ENCODE measurements around the gene SLC6A8. TPM values are rescaled to one million over a fixed set of nuclear protein-coding genes. Genes with fewer than 3 reads are reported as not detected.

SLC6A8 gene
- total and polyA plus RNA-seq, 5 donors from 2014 or later: 0.08 to 3.4 (median 0.28) TPM

DNA sequence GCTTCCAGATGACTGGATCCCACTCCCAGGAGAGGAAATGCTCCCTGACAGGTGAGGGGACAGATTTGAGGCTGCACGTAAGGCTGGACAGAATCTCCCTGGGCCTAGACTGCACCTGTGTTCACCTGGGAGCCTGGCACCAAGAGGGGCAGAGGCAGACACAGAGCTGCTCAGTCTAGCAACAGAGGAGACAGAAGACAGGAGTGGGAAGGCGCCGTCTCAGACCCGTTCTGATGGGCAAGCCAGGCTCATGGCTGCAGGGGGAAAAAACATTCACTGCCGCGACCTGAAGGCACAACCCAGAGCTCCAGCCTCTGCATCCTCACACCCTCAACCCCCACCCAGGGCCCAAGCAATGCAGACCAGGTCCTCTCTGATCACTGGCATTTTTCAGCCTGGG is 19.7 kb downstream of the SLC6A8 start:
- no peak for ATAC-seq (ENCODE audit: low read depth in 2 of 2)
- peaks cover 17% of the 10 kb centered on the region for H3K36me3 ChIP-seq (ENCODE audit: control insufficient read depth, insufficient read depth, low read length)

GRCh38 chrX:153708415-153708814 is 20.7 kb downstream of the SLC6A8 start:
- H3K36me3 Mint-ChIP-seq: no peaks in the 10 kb centered on the region
- peaks cover 0 to 11% (median 3%) of the 10 kb centered on the region in 4 donors for H3K4me1 Mint-ChIP-seq
- no peak overlapping the region for H3K4me3 ChIP-seq (ENCODE audit: low read depth, low read length)
- H3K9me3 Mint-ChIP-seq: no peaks in the 10 kb centered on the region
- H3K27me3 Mint-ChIP-seq: no peaks in the 10 kb centered on the region
- H3K27ac ChIP-seq (ENCODE audit: insufficient read depth, low read length, poor library complexity, severe bottlenecking): no peak overlapping the region
- H3K4me1 ChIP-seq (ENCODE audit: control insufficient read depth, insufficient read depth, low read length, poor library complexity, severe bottlenecking): no peaks in the 10 kb centered on the region
- H3K9me3 ChIP-seq (ENCODE audit: control insufficient read depth in 2 of 2, low read length in 2 of 2): no peaks in the 10 kb centered on the region
- H3K27ac Mint-ChIP-seq: peak overlapping the region in 1 of 3 donors; percentile 26
- DNase-seq (peak in 1 of 3 donors; percentile 50), ATAC-seq (ENCODE audit: low read depth in 2 of 2) (peak in 1 of 2 donors; percentile 42)
- H3K36me3 ChIP-seq (ENCODE audit: control insufficient read depth, insufficient read depth, low read length): peaks cover 17% of the 10 kb centered on the region
- H3K27me3 ChIP-seq (ENCODE audit: control insufficient read depth, insufficient read depth, low read length): no peaks in the 10 kb centered on the region
- no peak overlapping the region for H3K4me3 Mint-ChIP-seq

More for the DNA sequence above, 19.7 kb downstream of the SLC6A8 start:
- Mint-ChIP-seq H3K9me3 (no peaks in the 10 kb centered on the region), H3K27ac (no peak overlapping the region), H3K4me1 (peaks cover 0 to 11% (median 2%) of the 10 kb centered on the region in 4 donors), H3K36me3 (no peaks in the 10 kb centered on the region), H3K27me3 (no peaks in the 10 kb centered on the region), H3K4me3 (no peak overlapping the region)
- H3K9me3 ChIP-seq (ENCODE audit: control insufficient read depth in 2 of 2, low read length in 2 of 2): no peaks in the 10 kb centered on the region
- no peaks in the 10 kb centered on the region for H3K27me3 ChIP-seq (ENCODE audit: control insufficient read depth, insufficient read depth, low read length)
- DNase-seq: no peak
- H3K4me1 ChIP-seq (ENCODE audit: control insufficient read depth, insufficient read depth, low read length, poor library complexity, severe bottlenecking): no peaks in the 10 kb centered on the region
- H3K27ac ChIP-seq (ENCODE audit: insufficient read depth, low read length, poor library complexity, severe bottlenecking): no peak overlapping the region
- H3K4me3 ChIP-seq (ENCODE audit: low read depth, low read length): no peak overlapping the region

- H3K4me3 Mint-ChIP-seq: no peak overlapping the region
These were observed 22.3 kb downstream of the SLC6A8 start for GRCh38 chrX:153709726-153710674.

GRCh38 chrX:153714256-153714655 is 26.5 kb downstream of the SLC6A8 start:
- no peak overlapping the region for H3K4me3 ChIP-seq (ENCODE audit: low read depth, low read length)
- H3K27me3 ChIP-seq (ENCODE audit: control insufficient read depth, insufficient read depth, low read length): no peaks in the 10 kb centered on the region
- peaks cover 6% of the 10 kb centered on the region for H3K36me3 Mint-ChIP-seq
- DNase-seq: no peak
- no peak overlapping the region for H3K27ac ChIP-seq (ENCODE audit: insufficient read depth, low read length, poor library complexity, severe bottlenecking)
- no peak overlapping the region for H3K27ac Mint-ChIP-seq
- no peaks in the 10 kb centered on the region for H3K9me3 Mint-ChIP-seq
- H3K36me3 ChIP-seq (ENCODE audit: control insufficient read depth, insufficient read depth, low read length): peaks cover 39% of the 10 kb centered on the region
- H3K9me3 ChIP-seq (ENCODE audit: control insufficient read depth in 2 of 2, low read length in 2 of 2): no peaks in the 10 kb centered on the region
- ATAC-seq (ENCODE audit: low read depth in 2 of 2): no peak
- H3K4me3 Mint-ChIP-seq: no peak overlapping the region
- H3K4me1 Mint-ChIP-seq: peaks cover 0 to 14% (median 7%) of the 10 kb centered on the region in 4 donors
- no peaks in the 10 kb centered on the region for H3K4me1 ChIP-seq (ENCODE audit: control insufficient read depth, insufficient read depth, low read length, poor library complexity, severe bottlenecking)
- no peaks in the 10 kb centered on the region for H3K27me3 Mint-ChIP-seq

More at GRCh38 chrX:153709726-153710674, 22.3 kb downstream of the SLC6A8 start:
- Mint-ChIP-seq H3K4me1 (peaks cover 0 to 11% (median 3%) of the 10 kb centered on the region in 4 donors), H3K27ac (no peak overlapping the region), H3K9me3 (no peaks in the 10 kb centered on the region), H3K27me3 (no peaks in the 10 kb centered on the region), H3K36me3 (peaks cover 5% of the 10 kb centered on the region)
- Histone ChIP-seq H3K4me3 (ENCODE audit: low read depth, low read length) (no peak overlapping the region), H3K27ac (ENCODE audit: insufficient read depth, low read length, poor library complexity, severe bottlenecking) (no peak overlapping the region), H3K4me1 (ENCODE audit: control insufficient read depth, insufficient read depth, low read length, poor library complexity, severe bottlenecking) (no peaks in the 10 kb centered on the region), H3K36me3 (ENCODE audit: control insufficient read depth, insufficient read depth, low read length) (peaks cover 22% of the 10 kb centered on the region), H3K27me3 (ENCODE audit: control insufficient read depth, insufficient read depth, low read length) (no peaks in the 10 kb centered on the region), H3K9me3 (ENCODE audit: control insufficient read depth in 2 of 2, low read length in 2 of 2) (no peaks in the 10 kb centered on the region)
- ATAC-seq (ENCODE audit: low read depth in 2 of 2) (no peak), DNase-seq (no peak)

GRCh38 chrX:153717445-153717844 is 29.7 kb downstream of the SLC6A8 start:
- H3K36me3 Mint-ChIP-seq: peaks cover 12% of the 10 kb centered on the region
- Histone ChIP-seq H3K4me3 (ENCODE audit: low read depth, low read length) (no peak overlapping the region), H3K4me1 (ENCODE audit: control insufficient read depth, insufficient read depth, low read length, poor library complexity, severe bottlenecking) (peaks cover 9% of the 10 kb centered on the region), H3K9me3 (ENCODE audit: control insufficient read depth in 2 of 2, low read length in 2 of 2) (no peaks in the 10 kb centered on the region), H3K27me3 (ENCODE audit: control insufficient read depth, insufficient read depth, low read length) (no peaks in the 10 kb centered on the region), H3K36me3 (ENCODE audit: control insufficient read depth, insufficient read depth, low read length) (peaks cover 42% of the 10 kb centered on the region), H3K27ac (ENCODE audit: insufficient read depth, low read length, poor library complexity, severe bottlenecking) (no peak overlapping the region)
- H3K4me1 Mint-ChIP-seq: peaks cover 0 to 24% (median 13%) of the 10 kb centered on the region in 4 donors
- peaks cover 0 to 1% (median 0%) of the 10 kb centered on the region in 7 donors for H3K9me3 Mint-ChIP-seq
- no peak for DNase-seq
- H3K27me3 Mint-ChIP-seq: no peaks in the 10 kb centered on the region
- H3K4me3 Mint-ChIP-seq: no peak overlapping the region
- no peak for ATAC-seq (ENCODE audit: low read depth in 2 of 2)
- H3K27ac Mint-ChIP-seq: no peak overlapping the region

DNA sequence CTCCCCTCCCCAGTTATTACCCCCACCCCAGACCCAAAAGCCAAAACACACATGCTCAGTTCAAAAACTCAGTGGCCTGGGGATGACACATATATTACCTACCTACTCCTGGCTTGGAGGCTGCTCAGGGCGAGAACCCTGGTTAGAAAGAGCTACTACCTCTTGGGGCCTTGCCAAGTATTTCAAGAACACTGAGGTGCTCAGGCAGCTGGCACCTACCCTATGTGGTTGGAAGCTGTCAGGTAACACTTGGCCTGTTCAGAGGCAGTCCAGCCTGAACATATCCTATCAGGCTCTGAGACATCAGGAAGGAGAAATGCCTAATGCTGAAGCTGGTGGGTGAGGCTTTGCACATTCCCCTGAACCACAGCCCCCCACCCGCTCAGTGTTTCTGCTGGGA is 31.5 kb downstream of the SLC6A8 start:
- Histone ChIP-seq H3K36me3 (ENCODE audit: control insufficient read depth, insufficient read depth, low read length) (peaks cover 39% of the 10 kb centered on the region), H3K27ac (ENCODE audit: insufficient read depth, low read length, poor library complexity, severe bottlenecking) (no peak overlapping the region), H3K9me3 (ENCODE audit: control insufficient read depth in 2 of 2, low read length in 2 of 2) (no peaks in the 10 kb centered on the region), H3K27me3 (ENCODE audit: control insufficient read depth, insufficient read depth, low read length) (no peaks in the 10 kb centered on the region), H3K4me3 (ENCODE audit: low read depth, low read length) (no peak overlapping the region), H3K4me1 (ENCODE audit: control insufficient read depth, insufficient read depth, low read length, poor library complexity, severe bottlenecking) (peaks cover 15% of the 10 kb centered on the region)
- peaks cover 11% of the 10 kb centered on the region for H3K36me3 Mint-ChIP-seq
- DNase-seq (no peak), ATAC-seq (ENCODE audit: low read depth in 2 of 2) (no peak)
- H3K4me3 Mint-ChIP-seq: peak overlapping the region in 1 of 4 donors; percentile 32
- H3K9me3 Mint-ChIP-seq: peaks cover 0 to 1% (median 0%) of the 10 kb centered on the region in 7 donors
- H3K4me1 Mint-ChIP-seq: peaks cover 0 to 32% (median 13%) of the 10 kb centered on the region in 4 donors
- no peaks in the 10 kb centered on the region for H3K27me3 Mint-ChIP-seq
- peak overlapping the region in 1 of 3 donors; percentile 12 for H3K27ac Mint-ChIP-seq

- peak overlapping the region in 1 of 4 donors; percentile 32 for H3K4me3 Mint-ChIP-seq
- no peak for ATAC-seq (ENCODE audit: low read depth in 2 of 2)
- H3K27me3 ChIP-seq (ENCODE audit: control insufficient read depth, insufficient read depth, low read length): no peaks in the 10 kb centered on the region
- peaks cover 9% of the 10 kb centered on the region for H3K36me3 Mint-ChIP-seq
- no peaks in the 10 kb centered on the region for H3K27me3 Mint-ChIP-seq
- H3K4me3 ChIP-seq (ENCODE audit: low read depth, low read length): no peak overlapping the region
- peaks cover 35% of the 10 kb centered on the region for H3K36me3 ChIP-seq (ENCODE audit: control insufficient read depth, insufficient read depth, low read length)
- H3K9me3 Mint-ChIP-seq: peaks cover 0 to 1% (median 0%) of the 10 kb centered on the region in 7 donors
- peaks cover 15% of the 10 kb centered on the region for H3K4me1 ChIP-seq (ENCODE audit: control insufficient read depth, insufficient read depth, low read length, poor library complexity, severe bottlenecking)
- DNase-seq: no peak
- peaks cover 0 to 32% (median 13%) of the 10 kb centered on the region in 4 donors for H3K4me1 Mint-ChIP-seq
- no peaks in the 10 kb centered on the region for H3K9me3 ChIP-seq (ENCODE audit: control insufficient read depth in 2 of 2, low read length in 2 of 2)
- H3K27ac ChIP-seq (ENCODE audit: insufficient read depth, low read length, poor library complexity, severe bottlenecking): no peak overlapping the region
- no peak overlapping the region for H3K27ac Mint-ChIP-seq
These were observed 32.0 kb downstream of the SLC6A8 start for GRCh38 chrX:153719701-153720100.
